Inflammatory macrophage treated with lipopolysaccharide for 4 hours (primary cell): ENCODE data around the gene TBC1D2B.

ENCODE experiments used
- DNase-seq: peaks from one replicate; pipeline ENCODE4 v3.0.0-alpha.2; 2020

TBC1D2B gene

DNA sequence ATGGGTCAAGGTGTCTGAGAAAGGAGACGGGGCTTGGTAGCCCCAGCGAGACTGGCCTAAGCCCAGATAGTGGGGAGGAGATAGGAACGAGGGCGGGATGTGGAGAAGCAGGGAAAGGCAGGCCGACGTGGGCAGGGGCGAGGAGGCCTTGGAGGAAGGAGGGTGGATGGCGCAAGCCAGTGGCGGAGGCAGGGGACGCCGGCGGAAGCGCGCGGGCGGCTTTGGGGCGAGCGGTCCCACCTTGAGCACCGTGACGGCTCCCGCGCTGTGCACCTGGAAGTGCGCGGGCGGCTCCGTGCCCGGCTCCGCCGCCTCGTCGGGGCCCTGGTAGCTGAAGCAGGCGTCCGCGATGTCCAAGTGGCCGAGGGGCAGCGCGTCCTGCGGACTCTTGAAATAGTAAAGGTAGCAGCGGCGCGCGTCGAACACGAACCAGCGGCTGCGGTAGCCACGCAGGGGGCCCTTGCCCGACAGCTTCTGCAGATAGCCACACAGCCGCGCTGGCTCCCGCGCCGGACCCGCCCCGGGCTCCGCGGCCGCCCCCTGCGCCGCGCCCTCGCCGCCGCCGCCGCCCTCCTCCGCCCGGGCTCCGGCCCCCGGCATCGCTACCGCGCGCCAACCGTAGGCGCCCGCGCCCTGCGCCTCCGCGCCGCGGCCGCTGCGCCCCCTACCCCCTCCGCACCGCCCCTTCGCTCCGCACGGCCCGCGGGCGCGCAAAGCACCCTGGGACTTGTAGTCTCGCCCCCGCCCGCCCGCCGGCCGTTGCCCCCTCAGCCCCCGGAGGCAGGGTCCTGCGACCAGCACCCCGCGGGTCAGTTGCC lies at the start of gene TBC1D2B:
Gene TBC1D2B (minus strand): TSS at position 659 of the 818 bp plus-strand sequence. CDS start 59 bp downstream, at position 600.
- peak; percentile 47 for DNase-seq

DNA sequence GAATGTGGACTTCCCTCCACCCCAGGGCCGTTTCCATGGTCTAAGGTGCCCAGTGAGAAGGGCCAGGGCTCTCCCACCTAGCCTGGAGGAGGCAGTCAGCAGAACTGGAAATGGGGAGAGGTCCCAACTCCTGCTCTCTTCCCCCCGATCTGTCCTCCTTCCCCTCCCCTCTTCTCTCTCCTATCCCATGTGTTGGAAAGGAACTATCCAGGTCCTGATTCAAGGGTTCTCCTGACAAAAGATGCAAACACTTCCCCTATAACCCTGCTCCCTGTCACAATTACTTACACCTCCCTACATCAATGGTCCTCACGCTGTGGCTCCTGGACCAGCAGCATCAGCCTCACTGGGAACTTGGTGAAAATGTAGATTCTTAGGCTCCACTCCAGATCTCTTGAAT lies 47.8 kb upstream of the TBC1D2B start:
- no peak for DNase-seq

DNA sequence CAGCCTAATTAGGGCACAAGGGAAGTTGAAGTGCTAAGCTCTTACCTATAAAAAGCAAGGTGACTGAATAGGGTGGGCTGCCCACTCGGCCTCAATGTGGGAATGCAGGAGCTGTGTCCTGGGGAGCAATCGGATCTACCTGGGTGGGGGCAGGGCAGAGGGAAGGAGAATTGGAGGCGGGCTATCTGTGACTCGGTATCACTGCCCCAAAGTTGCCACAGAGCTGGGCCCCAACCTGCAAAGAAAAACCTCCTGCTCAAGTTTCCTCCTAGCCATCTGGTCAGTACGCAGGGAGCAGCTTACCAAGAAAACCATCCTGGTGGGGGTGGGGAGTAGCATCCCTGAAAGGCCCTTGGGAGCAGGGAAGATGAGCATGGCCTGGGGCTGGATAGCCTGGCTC lies 43.0 kb upstream of the TBC1D2B start:
- DNase-seq = no peak

DNA sequence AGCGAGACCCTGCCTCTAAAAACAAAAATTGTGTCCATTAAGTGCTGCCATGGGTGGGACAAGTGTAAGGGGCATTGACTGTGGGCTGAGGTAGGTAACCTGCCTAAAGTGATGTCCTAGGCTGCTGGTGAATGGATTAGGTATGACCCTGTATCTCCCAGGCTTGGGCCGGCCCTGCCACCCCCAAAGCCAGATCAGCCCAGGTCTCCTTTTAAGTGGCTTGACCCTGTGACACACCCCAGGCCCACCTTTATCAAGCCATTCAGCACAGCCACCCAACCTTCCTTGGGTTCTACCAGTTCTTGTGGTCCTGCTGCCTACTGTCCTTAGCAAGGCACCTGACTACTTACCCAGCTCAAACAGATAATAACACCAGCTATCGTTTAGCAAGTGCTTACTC lies 35.0 kb upstream of the TBC1D2B start:
- no peak for DNase-seq

- DNase-seq = no peak
Observed at GRCh38 chr15:78111788-78112187, 34.3 kb upstream of the TBC1D2B start.

GRCh38 chr15:78110916-78111475 lies 33.5 kb upstream of the TBC1D2B start:
- DNase-seq = no peak

DNA sequence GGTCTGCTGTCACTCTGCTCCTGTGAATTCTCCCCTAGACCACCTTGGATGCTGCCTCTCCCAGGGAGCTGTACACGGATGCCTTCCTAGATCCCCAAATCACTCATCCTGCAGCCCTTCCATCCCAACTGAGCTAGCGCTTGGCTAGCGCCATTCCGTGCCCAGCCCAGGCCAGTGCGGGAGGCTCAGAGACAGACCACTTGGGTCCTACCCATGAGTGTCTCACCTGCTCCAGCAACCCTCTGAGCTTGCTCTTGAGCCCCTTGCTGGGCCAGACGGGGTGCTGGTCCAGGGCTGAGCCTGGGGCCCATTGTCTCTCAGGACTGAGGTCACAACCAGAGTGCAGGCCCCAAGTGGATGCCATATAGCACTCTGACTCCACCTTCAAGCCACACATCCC lies 32.6 kb upstream of the TBC1D2B start:
- no peak for DNase-seq

DNA sequence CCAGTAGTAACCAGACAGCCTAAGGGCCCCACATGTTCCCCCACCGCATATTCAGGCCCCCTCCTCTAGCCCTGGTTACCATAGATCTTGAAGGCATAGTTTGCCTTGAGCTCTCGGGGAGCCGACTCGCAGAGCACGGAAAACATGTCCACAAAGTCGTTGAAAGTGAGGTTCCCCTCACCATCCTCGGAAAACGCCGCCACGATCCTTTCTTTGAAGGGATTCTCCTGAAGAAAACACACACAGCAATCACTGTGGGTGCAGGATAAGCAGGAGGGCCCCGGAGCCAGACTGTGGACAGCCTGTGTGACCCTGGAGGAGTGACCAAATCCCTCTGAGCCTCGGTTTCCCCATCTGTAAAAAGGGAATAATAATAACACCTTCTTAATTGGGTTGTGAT lies 31.6 kb upstream of the TBC1D2B start:
- DNase-seq = no peak

GRCh38 chr15:78108300-78109084 lies 31.0 kb upstream of the TBC1D2B start:
- DNase-seq = peak; percentile 91

GRCh38 chr15:78107471-78107870 lies 30.0 kb upstream of the TBC1D2B start:
- no peak for DNase-seq

- no peak for DNase-seq
Observed at GRCh38 chr15:78105476-78106241, 28.1 kb upstream of the TBC1D2B start.

GRCh38 chr15:78104566-78105475 lies 27.3 kb upstream of the TBC1D2B start:
- DNase-seq = no peak

- no peak for DNase-seq
Observed at GRCh38 chr15:78104119-78104479, 26.6 kb upstream of the TBC1D2B start.

GRCh38 chr15:78103406-78104118 lies 26.1 kb upstream of the TBC1D2B start:
- DNase-seq = peak; percentile 27

DNA sequence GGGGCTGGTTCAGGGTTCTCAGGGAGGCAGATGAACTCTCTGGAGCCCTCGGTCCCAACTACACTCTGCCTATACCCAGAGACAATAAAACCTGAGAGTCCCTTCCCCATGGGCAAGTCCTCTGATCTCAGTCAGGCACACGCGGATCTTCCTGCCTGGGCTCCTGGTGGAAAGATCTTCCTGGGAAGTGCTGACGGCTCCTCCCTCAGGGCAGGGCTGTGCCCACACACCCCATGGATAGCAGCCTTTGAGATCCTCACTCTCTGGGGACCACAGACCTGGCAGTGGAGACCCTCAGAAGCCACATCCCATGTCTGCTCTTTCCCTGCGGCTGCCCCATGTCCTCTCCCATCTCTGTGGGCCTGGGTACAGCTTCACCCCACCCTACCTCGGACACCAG lies 25.2 kb upstream of the TBC1D2B start:
- DNase-seq = no peak

GRCh38 chr15:78102211-78102610 lies 24.7 kb upstream of the TBC1D2B start:
- no peak for DNase-seq

- no peak for DNase-seq
Observed at GRCh38 chr15:78101423-78102105, 24.1 kb upstream of the TBC1D2B start.

- DNase-seq = no peak
Observed at GRCh38 chr15:78100886-78101285, 23.4 kb upstream of the TBC1D2B start.

DNA sequence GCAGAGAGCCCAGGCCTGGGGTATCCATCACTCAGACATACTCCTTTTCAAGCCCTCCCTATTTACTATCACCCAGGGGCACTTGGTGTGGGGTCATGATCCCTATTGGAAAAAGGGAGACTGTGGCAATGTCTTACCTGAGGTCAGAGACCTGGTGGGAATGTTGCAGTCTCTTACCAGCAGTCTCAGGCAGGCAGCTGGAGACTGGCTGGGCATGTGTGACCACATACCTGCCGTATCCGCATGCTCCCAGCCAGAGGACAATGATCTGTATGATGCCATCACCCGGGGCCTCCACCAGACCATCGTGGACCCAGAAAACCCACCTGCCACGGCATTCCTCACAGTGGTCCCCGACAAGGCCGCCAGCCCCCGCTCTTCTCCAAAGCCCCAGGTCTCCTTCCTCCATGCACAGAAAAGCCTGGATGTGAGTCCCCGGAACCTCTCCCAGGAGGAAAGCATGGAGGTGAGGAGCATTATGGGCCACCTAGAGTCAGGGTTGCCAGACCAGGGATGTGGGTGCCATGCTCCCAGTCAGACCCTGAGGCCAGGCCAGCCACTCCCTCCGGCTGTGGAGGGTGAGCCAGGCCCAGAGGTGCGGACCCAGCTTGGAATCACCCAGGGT lies 20.7 kb upstream of the TBC1D2B start:
- no peak for DNase-seq

DNA sequence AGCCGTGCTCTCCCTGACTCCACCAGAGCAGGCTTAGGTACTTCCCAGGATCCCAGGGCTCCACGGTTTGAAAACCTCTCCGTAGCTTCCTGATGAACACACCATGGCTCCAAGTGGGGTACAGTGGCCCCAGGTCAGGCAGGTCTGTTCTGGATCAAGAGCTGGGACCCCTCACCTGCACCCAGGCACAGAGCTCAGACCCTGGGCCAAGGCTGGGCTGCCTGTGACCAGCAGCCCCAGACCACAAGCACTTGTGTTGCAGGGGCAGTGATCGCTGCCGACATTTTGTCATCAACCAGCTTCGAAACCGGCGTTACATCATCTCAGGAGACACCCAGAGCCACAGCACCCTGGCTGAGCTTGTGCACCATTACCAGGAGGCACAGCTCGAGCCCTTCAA lies 20.2 kb upstream of the TBC1D2B start:
- no peak for DNase-seq
